Prostate gland (tissue), 1 donor: Measurements from ENCODE around the gene MATK.

Experiments
- POLR2A ChIP-seq: fragments of 450-650 bp; IDR thresholded peaks from one replicate; pipeline ENCODE4 v1.6.1; 2016; ENCODE audit warnings: antibody characterized with exemption, mild to moderate bottlenecking
- POLR2AphosphoS5 ChIP-seq: sonication (generic); formaldehyde crosslinking; IDR thresholded peaks from one replicate; pipeline ENCODE4 v1.6.1; 2017; ENCODE audit warnings: antibody characterized with exemption

- TF ChIP-seq POLR2A (no peak), POLR2AphosphoS5 (no peak)
These were observed 30.5 kb upstream of the MATK start for GRCh38 chr19:3816566-3817218.
